SH-SY5Y (cell line): ENCODE measurements around the gene NTRK2.

Experiments
- GATA2 ChIP-seq: IDR thresholded peaks from 2 replicates; pipeline ENCODE4 v1.6.1; 2011; ENCODE audit warnings: mild to moderate bottlenecking, low read depth, low read length
- GATA3 ChIP-seq: IDR thresholded peaks from 2 replicates; pipeline ENCODE4 v1.6.1; 2011; ENCODE audit warnings: low read depth, mild to moderate bottlenecking, low read length, moderate library complexity

- TF ChIP-seq GATA2 (no peak), GATA3 (no peak)
Observed at GRCh38 chr9:84702471-84702870, 32.9 kb downstream of the NTRK2 start.
